Stimulated activated CD8-positive, alpha-beta memory T cell treated with anti-CD3 and anti-CD28 coated beads, Interleukin-2, amount 100 ng/mL, for 1 hour (primary cell): ENCODE results near the gene COMMD6.
"Not testable (repeated sequence)": the region's sequence is repeated elsewhere in the genome, so short reads cannot be mapped to it uniquely, and the experiment has no call there.

Experiments used
- DNase-seq, 2 donors: peaks; one replicate each; pipeline ENCODE4 v3.0.0-alpha.2; 2020; ENCODE audit warnings: low read depth in 2 of 2

The COMMD6 gene

DNA sequence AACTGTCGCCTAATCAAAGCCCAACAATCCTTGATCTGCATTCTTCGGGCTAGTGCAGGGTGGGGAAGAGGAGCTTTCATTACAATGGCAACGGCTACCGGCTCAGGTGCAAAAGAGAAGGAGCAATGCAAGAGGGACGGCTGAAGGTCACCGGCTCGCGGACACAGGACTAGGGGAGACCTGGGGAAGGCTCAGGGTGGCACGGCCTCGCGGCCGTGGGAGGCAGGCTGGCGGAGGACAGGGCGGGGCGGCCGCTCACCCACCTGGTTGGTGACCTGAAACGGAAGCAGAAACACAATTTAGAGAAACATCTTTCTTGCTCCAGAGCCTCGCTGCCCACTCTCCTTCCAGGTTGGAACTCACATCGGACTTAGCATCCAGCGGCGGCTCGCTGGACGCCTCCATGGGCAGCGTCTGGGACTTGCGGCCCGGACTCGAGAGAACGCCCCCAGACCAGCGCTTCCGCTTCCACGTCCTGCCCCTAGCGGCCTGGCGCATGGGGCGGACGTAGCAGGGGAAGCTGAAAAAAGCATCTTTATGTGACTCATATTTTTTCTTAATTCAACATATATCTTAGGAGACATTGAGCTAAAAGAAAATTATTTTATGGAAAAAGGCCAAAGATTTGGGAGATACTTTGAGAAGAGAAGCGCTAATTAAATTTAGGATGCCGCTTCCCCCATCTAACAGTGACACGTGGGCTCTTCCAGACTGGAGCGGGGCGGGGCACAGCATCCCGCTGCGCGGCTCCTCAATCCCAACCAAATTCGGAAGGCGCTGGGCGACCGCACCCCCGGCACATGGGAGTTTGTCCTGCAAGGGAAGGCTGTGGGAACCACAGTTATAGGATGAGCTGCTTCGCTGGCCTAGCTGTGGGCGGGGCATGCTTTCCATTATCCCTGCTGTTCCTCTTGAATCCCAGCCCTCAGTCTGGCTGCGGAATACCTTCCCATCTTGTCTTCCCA, at the start of gene COMMD6:
Gene COMMD6, minus strand, starts transcription at position 441 of the 965 bp plus-strand sequence. Its CDS starts 36 bp downstream, at position 405.
- DNase-seq = peak; percentile 36 to 48

DNA sequence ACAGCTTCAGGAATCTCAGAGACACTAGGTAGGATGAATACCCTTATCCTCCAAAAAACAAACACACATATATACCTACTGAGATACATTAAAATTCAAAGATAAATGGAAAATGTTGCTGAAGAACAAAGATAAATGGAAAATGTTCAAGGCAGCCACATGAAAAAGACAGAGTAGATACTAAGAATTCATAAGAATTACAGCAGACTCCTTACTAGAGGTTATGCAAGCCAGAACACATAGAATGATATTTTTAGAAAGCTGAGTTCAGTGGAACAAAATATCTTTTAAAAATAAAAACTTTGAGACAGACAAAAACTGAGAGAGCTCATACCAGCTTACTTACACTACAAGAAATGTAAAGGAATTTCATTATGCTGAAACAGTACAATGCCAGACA, 47.5 kb upstream of the COMMD6 start:
- no peak for DNase-seq

DNA sequence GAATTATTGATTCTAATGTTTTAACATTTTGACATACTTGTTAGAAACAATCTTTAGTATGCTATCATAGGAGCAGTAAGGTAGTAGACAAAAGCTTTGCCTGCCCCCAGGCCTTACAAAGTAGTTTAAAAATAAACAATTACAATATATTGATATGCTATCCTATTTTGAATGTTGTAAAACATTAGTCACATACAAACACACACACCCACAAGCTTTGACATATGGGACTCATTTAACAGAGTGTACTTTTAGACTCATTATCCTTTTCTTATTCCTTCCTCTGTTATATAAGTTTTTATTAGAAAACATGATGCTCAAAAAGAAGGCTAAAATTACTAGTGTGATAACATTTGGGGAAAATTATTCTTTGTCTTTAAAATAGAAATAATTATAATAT, 45.5 kb upstream of the COMMD6 start:
- DNase-seq = no peak

DNA sequence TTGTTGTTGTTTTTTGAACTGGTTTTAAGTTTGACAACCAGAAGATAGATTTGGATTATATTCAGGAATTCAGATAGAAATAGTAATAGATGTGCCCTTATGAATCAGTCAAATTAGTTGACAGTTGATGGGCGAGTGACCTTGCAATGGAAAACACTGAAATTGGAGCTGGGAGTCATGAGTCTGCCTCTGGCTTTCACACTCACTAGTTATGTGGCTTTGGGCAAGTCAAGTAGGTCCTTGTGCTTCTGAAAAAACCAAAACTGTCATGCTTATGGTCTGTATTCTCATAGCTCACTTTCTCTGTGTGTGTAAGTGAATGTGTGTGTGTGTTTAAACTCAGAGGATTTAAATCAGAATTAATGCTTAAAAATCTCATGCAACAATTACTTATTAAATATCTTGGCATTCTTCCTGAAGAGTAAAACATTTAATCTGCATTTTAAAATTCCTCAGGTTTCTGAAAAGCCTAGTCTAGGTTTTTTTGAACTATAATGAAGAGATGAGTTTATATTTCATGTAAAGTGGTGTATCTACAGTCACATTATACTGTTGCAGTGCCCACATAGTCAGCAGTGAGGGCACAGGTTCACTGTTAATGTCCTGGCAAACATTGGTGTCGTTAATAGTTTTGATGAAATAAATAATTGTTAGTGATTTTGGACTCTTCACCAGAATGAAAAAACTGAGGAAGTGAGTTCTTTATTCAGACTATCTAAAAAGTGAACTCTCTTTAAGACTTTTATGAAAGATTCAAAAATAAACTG, 44.4 kb upstream of the COMMD6 start:
- DNase-seq = no peak

DNA sequence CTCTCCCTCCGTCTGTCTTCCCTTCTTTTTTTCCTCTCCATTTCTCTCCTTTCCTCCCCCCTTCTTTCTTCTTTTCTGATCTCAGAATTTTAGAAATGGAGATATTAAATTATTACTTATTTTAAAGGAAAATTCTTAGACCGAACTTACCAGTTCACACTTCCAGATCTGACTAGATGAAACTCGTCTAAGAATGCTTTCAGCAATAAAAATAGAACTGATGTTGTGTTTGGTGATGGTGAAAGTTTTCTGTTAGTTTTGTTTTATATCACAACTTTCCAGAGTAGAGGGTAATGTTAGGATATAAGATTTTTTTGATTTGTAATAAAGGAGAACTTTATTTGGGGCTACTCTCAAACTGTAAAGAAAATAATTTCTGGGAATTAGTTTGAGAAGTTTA, 41.9 kb upstream of the COMMD6 start:
- no peak for DNase-seq

DNA sequence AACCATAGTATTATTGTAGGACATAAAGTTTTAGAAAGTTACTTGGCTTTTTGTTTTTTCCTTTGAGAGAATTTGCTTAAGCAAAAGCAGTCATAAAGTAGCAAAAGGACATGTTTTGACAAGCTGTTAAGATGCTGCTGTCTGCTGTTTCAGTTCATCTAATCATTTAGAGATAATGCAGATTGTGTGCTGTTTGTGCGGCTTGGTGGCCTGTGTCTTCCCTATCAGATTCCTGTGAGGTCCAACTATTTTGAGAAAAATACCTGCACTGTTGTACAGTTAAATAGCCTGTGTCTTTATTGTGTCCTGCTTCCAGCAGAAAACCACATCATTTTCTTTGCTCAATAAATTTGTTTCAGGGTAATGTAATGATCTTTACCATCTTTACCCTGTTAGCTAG, 31.9 kb upstream of the COMMD6 start:
- DNase-seq = no peak

DNA sequence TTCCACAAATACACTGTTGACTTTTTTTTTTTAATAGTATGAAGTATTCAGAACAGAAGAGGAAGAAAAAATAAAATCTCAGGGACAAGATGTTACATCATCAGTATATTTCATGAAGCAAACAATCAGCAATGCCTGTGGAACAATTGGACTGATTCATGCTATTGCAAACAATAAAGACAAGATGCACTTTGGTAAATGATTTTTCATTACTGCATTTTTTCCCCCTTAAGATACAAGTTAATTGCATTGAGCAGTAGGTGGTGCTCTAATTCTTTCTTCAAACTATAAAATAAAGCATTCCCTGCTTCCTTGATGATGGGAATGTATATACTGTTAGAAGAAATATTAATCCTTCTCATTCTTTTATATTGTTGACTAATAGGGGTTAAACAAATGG, 29.0 kb upstream of the COMMD6 start:
- DNase-seq = no peak

DNA sequence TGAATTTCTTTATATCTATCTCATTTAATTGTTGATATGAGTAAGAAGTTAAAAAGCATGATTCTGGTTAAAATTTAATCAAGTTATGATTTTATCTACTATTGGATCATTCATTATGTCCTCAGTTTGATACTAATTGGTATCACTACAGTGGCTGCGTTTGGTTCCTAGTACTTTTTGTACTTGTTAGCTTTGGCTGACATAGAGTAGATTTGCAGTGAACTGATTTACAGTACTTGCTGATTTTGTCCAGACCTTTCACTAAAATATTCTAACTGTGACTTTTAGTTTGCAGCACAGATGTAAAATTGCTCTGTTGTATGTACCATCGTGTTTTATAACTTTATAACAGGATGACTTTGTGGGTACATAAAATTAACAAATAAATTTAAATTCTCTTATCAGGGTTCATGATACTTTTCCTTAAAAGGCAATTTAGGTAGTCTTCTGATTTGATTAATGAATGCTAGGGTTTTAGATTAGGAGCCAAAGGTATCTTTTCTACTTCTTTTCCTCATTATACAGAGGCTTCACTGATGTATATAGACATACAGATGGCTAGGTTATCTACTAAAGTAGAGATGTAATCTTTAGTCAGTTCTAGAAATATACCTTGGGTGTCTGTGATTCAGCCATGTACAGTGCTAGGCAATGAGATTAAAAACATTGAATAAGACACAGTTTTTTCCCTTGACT, 20.7 kb upstream of the COMMD6 start:
- DNase-seq = no peak

DNA sequence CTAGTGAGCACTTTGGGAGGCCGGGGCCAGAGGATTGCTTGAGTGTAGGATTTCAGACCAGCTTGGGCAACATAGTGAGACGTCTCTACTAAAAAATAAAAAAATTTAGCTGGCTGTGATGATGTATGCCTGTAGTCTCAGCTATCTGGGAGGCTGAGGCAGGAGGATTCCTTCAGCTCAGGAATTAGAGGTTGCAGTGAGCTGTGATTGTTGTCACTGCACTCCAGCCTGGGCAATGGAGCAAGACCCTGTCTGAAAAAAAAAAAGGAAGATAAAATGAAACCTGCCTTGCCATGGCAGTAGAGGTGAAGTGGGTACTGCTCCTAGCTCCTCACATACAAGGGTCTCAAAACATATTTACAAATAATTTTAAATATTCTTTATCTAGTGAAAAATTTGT, 19.3 kb upstream of the COMMD6 start:
- DNase-seq = no peak

DNA sequence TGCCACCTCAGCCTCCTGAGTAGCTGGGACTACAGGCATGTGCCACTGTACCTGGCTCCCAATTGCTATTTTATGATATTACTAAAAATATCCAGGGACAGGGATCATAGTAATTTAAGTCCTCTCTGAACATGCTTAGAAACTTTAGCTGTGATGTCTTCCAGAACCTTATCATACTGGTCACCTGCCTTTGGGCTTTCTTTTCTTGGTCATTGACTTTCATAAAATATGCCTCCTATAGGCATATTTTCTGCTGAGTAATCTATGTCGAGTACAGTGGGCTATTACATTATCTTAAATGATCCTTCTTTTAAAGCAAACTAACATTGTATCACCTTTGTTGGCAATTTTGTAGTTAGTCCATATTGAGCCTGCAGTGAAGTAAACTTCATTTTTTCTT, 18.2 kb upstream of the COMMD6 start:
- no peak for DNase-seq

DNA sequence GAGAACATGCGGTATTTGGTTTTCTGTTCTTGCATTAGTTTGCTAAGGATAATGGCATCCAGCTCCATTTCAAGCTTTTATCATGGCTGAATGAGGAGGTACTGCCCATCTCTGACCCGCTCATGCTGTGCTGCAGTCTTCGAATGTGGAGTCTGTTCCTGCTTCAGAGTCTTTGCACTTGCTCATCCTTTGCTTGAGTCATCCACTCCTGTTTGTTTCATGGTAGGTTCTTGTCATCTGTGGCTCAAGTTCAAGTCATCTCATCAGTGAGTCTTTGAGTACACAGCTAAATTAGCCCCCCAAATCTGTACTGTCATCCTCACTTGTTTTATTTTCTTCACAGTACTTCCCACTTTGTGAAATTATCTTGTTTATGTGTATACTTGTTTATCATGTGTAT, 17.3 kb upstream of the COMMD6 start:
- no peak for DNase-seq

DNA sequence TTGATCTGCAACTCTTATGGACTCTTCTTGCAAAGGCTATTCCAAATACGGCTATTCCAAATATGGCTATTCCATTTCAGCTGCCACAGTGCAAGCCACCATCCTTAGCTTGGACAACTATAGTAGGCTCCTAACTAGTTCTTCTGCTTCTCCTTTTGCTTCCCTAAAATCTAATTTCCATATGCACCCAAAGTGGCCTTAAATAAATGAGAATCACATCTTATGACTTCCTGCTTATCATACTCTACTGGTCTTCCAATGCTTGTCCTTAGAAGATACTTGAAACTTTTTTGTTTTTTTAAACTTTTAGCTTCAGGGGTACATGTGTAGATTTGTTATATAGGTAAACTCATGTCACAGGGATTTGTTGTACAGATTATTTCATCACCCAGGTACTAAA, 16.8 kb upstream of the COMMD6 start:
- no peak for DNase-seq

DNA sequence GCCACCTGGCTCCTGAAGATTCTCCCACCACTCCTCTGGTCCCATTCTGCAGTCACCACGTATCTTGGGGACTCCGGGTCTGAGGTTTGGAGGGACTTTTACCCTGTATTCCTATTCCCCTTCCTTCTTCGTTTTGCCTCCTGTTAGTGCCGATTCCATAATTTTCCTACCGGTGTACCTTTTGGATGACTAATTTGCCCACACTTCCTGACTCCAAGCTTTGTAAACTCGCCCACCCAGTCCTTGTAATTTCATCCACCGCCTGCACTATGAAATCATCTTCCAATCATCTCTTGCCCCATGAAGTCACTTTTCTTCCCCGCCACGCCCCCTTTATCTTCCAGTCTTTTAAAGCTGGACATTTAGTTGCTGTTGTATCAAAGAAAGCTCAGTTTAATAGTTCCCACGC, 12.5 kb upstream of the COMMD6 start:
- DNase-seq = no peak

DNA sequence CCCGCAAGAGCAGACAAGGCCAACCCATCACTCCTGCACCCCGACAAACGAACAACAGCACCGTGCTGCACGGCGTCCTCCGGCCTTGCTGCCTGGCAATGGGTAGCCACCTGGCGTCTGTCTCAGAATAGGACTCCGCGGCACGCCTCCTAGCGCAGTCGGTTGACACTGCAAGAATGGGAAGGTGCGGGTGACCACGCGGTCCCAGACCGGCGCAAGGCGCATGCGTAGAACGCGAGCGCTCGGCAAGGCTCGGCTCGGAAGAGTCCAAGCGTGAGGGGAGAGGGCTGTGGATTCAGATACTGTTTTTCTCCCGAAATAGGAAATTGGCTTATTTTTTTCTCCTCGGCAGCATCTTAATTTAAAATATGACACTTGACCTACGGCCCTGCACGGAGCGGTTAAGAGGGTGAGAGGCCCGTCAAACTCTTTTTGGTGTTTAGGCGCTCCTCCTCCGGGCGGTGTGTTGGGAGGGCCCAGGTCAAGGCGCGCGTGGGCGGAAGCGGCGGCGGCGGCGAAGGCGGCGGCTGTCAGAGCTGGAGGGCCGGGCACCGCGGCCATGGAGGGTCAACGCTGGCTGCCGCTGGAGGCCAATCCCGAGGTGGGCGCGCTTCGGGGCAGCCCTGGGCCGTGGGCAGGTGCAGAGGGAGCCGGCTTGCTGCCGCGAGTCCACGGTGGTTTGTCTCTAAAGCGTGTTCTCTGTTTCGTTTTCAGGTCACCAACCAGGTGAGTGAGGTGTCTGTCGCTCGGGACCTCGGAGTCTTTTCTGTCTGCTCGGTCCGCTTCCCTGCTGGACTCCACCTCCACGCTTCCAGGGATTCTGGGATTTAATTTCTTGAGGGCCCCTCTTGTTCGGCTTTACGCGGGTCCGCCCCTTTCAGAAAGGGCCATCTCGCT, 11.9 kb upstream of the COMMD6 start, which contains the start of gene UCHL3:
Gene UCHL3, plus strand, starts transcription at position 530 of the 897 bp plus-strand sequence. Its CDS starts 30 bp downstream, at position 560.
- DNase-seq = peak; percentile 93 to 95

DNA sequence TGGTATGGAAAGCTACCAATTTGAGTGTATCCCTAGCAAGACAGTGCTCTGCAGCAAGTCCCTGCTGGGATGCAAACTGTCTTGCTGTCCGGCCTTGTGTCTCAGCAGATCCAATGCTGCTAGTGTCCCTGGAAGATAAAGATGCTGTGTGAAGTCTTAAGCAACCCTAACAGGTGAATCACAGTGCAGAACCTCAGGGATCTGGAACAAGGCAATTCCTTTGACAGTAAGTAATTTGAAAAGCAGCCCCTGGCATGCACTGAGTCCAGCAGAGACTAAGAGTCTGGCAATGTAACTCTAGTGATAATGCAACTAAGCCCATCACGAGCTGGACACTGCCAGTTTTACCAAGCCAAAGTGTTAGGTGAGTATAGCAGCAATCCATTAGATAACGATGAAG, 10.3 kb upstream of the COMMD6 start:
- no peak for DNase-seq

DNA sequence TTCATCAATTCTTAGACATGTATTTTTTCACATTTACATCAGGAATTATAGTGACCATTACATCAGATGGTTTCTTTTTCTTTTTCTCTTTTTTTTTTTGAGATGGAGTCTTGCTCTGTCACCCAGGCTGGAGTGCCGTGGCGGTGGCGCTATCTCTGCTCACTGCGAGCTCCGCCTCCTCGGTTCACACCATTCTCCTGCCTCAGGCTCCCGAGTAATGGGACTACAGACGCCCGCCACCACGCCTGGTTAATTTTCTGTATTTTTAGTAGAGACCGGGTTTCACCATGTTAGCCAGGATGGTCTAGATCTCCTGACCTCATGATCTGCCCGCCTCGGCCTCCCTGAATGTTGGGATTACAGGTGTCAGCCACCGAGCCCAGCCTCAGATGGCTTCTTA, 7.7 kb upstream of the COMMD6 start:
- not testable (repeated sequence) for DNase-seq

DNA sequence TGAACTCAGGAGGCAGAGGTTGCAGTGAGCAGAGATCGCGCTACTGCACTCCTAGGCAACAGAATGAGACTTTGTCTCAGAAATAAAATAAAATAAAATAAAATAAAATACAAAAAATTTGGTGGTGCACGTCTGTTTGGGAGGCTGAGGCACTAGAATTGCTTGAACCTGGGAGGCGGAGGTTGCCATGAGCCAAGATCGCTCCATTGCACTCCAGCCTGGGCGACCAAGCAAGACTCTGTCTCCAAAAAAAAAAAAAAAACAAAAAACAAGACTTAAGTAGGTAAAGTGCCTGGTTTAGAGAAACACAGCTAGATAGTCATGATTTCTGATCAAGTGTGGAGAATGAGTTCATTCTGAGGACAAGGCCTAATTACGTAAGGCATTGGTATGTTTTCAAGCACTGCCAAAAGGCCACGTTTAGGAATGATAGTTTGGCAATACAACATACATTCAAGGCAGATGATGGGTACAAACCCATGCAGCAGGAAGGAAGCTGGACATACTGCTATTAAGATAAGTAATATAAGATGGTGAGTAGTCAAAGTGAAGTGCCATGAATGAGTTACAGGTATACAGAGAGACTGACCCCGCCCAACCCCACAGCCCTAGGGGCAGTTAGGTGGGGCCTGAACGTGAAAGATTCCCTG, 7.2 kb upstream of the COMMD6 start:
- DNase-seq = no peak

DNA sequence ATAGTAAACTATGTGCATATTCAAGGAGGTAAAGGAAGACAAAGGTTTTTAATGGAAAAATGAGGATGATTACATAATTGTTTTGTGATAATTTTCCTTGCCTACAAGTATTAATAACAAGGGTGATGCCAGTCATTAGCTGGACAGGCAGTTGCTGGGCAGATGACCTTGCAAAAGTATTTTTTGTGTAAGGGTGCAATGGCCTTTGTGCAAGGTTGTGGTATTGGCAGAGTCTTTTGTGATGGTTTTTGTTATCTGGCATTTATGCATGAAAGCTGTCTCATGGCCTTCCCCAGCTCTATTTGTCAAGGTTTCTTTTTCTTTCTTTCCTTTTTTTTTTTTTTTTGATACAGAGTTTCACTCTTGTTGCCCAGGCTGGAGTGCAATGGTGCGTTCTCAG, 4.3 kb upstream of the COMMD6 start:
- no peak for DNase-seq

DNA sequence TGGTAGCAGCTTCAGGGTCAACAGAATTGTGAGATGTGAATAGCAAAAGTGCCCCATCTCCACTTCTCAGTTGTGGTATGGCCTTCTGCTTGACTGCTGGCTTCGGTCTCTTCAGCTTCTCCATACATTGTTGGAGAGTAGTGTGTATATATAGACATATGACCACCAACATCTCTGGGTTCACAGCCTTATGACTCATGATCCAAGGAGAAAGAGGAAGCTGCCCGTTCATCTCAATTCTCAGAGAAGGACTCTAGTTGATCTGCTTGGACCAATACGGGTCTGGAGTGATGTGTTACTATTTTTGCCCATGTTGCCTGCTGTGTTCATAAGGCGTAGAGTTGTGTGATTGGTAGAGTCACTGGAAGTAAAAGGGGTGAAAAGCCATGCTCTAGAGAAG, 3.6 kb upstream of the COMMD6 start:
- no peak for DNase-seq

DNA sequence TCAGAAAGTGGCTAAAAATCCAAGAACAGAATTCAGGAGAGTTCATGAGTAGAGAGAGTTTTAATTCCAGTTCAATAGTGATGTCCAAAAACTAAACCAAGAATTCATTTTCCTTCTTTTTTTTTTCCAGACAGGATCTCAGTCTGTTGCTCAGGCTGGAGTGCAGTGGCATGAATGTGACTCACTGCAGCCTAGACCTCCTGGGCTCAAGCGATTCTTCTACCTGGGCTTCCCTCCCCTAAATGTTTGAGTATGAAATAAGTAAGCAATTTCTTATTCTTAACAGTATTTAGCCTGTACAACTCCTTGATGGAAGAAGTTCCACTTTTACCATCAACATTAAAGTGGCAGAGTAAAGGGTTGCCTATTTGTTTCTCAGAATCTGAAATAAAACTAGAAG, 3.8 kb downstream of the COMMD6 start:
- DNase-seq = no peak

DNA sequence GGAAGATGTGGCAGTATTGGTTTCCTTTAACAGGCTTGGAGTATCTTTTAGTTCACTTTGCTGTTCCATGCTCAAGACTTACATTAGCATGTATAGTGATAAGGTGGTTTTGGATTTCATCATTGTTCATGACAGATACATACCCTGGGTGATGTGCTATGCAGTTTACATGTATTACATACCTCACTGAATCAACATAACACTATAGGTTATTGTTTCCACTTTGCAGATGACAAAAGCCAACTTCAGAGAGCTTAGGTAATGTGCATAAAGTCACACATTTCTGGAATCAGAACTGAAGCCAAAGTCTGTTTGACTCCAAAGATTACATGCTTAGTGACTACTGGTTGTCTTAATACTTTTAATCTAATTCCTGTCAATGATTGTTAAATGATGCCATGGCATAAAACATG, 7.1 kb downstream of the COMMD6 start:
- DNase-seq = no peak
